Neural progenitor cell (in vitro differentiated cells): ENCODE measurements around the gene YBX2. TPM values are rescaled to one million over a fixed set of nuclear protein-coding genes. Genes with fewer than 3 reads are reported as not detected.

ENCODE experiments used
- DNase-seq: peaks from one replicate; pipeline ENCODE4 v3.0.0-alpha.2; 2016; ENCODE audit warnings: low spot score
- H2AFZ ChIP-seq: fragments of 200-600 bp; sonication (generic); replicated peaks from 2 replicates; pipeline ENCODE4 v1.6.1; 2016; ENCODE audit warnings: antibody characterized with exemption
- H3F3A ChIP-seq: fragments of 200-600 bp; sonication (generic); 2 replicates; pipeline ENCODE4 v1.6.1; 2016; ENCODE audit warnings: antibody characterized with exemption, low read depth
- H3K27ac ChIP-seq: fragments of 200-600 bp; sonication (generic); 2 replicates; pipeline ENCODE4 v1.5.1; 2016; ENCODE audit warnings: mild to moderate bottlenecking
- H3K27me3 ChIP-seq: fragments of 200-600 bp; sonication (generic); 2 replicates; pipeline ENCODE4 v1.6.1; 2016; ENCODE audit warnings: mild to moderate bottlenecking, moderate library complexity
- H3K36me3 ChIP-seq: fragments of 200-600 bp; sonication (generic); 2 replicates; pipeline ENCODE4 v1.5.1; 2016
- H3K4me1 ChIP-seq: fragments of 200-600 bp; sonication (generic); 2 replicates; pipeline ENCODE4 v1.6.1; 2016; ENCODE audit warnings: mixed run types
- H3K4me2 ChIP-seq: fragments of 200-600 bp; sonication (generic); 2 replicates; pipeline ENCODE4 v1.6.1; 2016
- H3K4me3 ChIP-seq: fragments of 200-600 bp; sonication (generic); 2 replicates; pipeline ENCODE4 v1.5.1; 2016
- H3K79me2 ChIP-seq: fragments of 200-600 bp; sonication (generic); 2 replicates; pipeline ENCODE4 v1.6.1; 2016; ENCODE audit warnings: low read depth
- H3K9ac ChIP-seq: fragments of 200-600 bp; sonication (generic); 2 replicates; pipeline ENCODE4 v1.6.1; 2016
- H3K9me3 ChIP-seq: fragments of 200-600 bp; sonication (generic); 2 replicates; pipeline ENCODE4 v1.5.1; 2016; ENCODE audit warnings: low read depth
- H4K20me1 ChIP-seq: fragments of 200-600 bp; sonication (generic); 2 replicates; pipeline ENCODE4 v1.6.1; 2016; ENCODE audit warnings: low read depth
- H3K27ac Mint-ChIP-seq: 3 replicates; pipeline ENCODE4 v1.8.0; 2021; ENCODE audit warnings: mixed read lengths
- H3K27me3 Mint-ChIP-seq: 2 replicates; pipeline ENCODE4 v1.8.0; 2022; ENCODE audit warnings: low read depth, mild to moderate bottlenecking, inconsistent platforms, moderate library complexity, mixed read lengths; ENCODE audit not compliant: insufficient read depth
- H3K36me3 Mint-ChIP-seq: 3 replicates; pipeline ENCODE4 v1.8.0; 2021; ENCODE audit warnings: mixed read lengths
- H3K4me1 Mint-ChIP-seq: 3 replicates; pipeline ENCODE4 v1.8.0; 2021; ENCODE audit warnings: mixed read lengths
- H3K4me3 Mint-ChIP-seq: 3 replicates; pipeline ENCODE4 v1.8.0; 2021; ENCODE audit warnings: mild to moderate bottlenecking, moderate library complexity, mixed read lengths
- H3K9me3 Mint-ChIP-seq: 3 replicates; pipeline ENCODE4 v1.8.0; 2020; ENCODE audit warnings: mixed read lengths
- CTCF ChIP-seq: fragments of 200-600 bp; sonication (generic); IDR thresholded peaks from 2 replicates; pipeline ENCODE4 v1.5.1; 2017; ENCODE audit warnings: antibody characterized with exemption, mild to moderate bottlenecking
- EZH2 ChIP-seq: fragments of 200-600 bp; sonication (generic); IDR thresholded peaks from 2 replicates; pipeline ENCODE4 v1.6.1; 2017; ENCODE audit warnings: antibody characterized with exemption, mild to moderate bottlenecking, moderate library complexity
- EZH2phosphoT487 ChIP-seq: fragments of 200-600 bp; sonication (generic); IDR thresholded peaks from 2 replicates; pipeline ENCODE4 v1.6.1; 2017; ENCODE audit warnings: antibody characterized with exemption
- total RNA-seq: library from RNA; depleted of rRNA; stranded (reverse); fragments of >200 nt; gene quantifications from 2 replicates; pipeline ENCODE4 v1.2.3, GENCODE V29; 2015; ENCODE audit warnings: low replicate concordance

Gene YBX2
- total RNA-seq, 1 donor from 2014 or later: 2.7 TPM

- H3K9me3 Mint-ChIP-seq: no peaks in the 10 kb centered on the region
- peak overlapping the region; percentile 98 for H3K4me3 Mint-ChIP-seq
- H3K9me3 ChIP-seq: no peaks in the 10 kb centered on the region
- peak overlapping the region; percentile 94 for H3K4me3 ChIP-seq
- peak overlapping the region; percentile 79 for H3K9ac ChIP-seq
- H3K36me3 ChIP-seq: no peaks in the 10 kb centered on the region
- H3K27me3 Mint-ChIP-seq: peaks cover 12% of the 10 kb centered on the region
- TF ChIP-seq EZH2 (no peak), CTCF (no peak), EZH2phosphoT487 (no peak)
- H3K4me1 ChIP-seq: peaks cover 14% of the 10 kb centered on the region
- peaks cover 20% of the 10 kb centered on the region for H3K79me2 ChIP-seq
- peaks cover 9% of the 10 kb centered on the region for H3K36me3 Mint-ChIP-seq
- no peak overlapping the region for H3K27ac ChIP-seq
- DNase-seq: no peak
- H3K4me2 ChIP-seq: peak overlapping the region; percentile 96
- no peaks in the 10 kb centered on the region for H3K27me3 ChIP-seq
- H3K4me1 Mint-ChIP-seq: peaks cover 28% of the 10 kb centered on the region
- no peak overlapping the region for H3K27ac Mint-ChIP-seq
- peaks cover 27% of the 10 kb centered on the region for H3F3A ChIP-seq
- H4K20me1 ChIP-seq: peaks cover 4% of the 10 kb centered on the region
- no peak overlapping the region for H2AFZ ChIP-seq
Observed at GRCh38 chr17:7328009-7328408, 33.6 kb upstream of the YBX2 start.

GRCh38 chr17:7327501-7327900, 33.1 kb upstream of the YBX2 start:
- peaks cover 14% of the 10 kb centered on the region for H3K4me1 ChIP-seq
- H3K9me3 Mint-ChIP-seq: no peaks in the 10 kb centered on the region
- H3K36me3 ChIP-seq: no peaks in the 10 kb centered on the region
- H3K4me3 ChIP-seq: no peak overlapping the region
- no peak for DNase-seq
- H3K79me2 ChIP-seq: peaks cover 20% of the 10 kb centered on the region
- no peak overlapping the region for H2AFZ ChIP-seq
- H3K4me3 Mint-ChIP-seq: peak overlapping the region; percentile 38
- peaks cover 27% of the 10 kb centered on the region for H3F3A ChIP-seq
- peak overlapping the region; percentile 96 for H3K4me2 ChIP-seq
- H3K9ac ChIP-seq: no peak overlapping the region
- TF ChIP-seq CTCF: no peak
- no peak for TF ChIP-seq EZH2
- no peak for TF ChIP-seq EZH2phosphoT487
- H3K4me1 Mint-ChIP-seq: peaks cover 24% of the 10 kb centered on the region
- no peaks in the 10 kb centered on the region for H3K9me3 ChIP-seq
- H3K36me3 Mint-ChIP-seq: peaks cover 9% of the 10 kb centered on the region
- H3K27me3 Mint-ChIP-seq: peaks cover 12% of the 10 kb centered on the region
- H3K27ac Mint-ChIP-seq: no peak overlapping the region
- H4K20me1 ChIP-seq: peaks cover 4% of the 10 kb centered on the region
- no peaks in the 10 kb centered on the region for H3K27me3 ChIP-seq
- H3K27ac ChIP-seq: no peak overlapping the region

- H3K4me3 Mint-ChIP-seq: peak overlapping the region; percentile 38
- peaks cover 27% of the 10 kb centered on the region for H3F3A ChIP-seq
- peaks cover 4% of the 10 kb centered on the region for H4K20me1 ChIP-seq
- peaks cover 22% of the 10 kb centered on the region for H3K4me1 Mint-ChIP-seq
- no peaks in the 10 kb centered on the region for H3K9me3 Mint-ChIP-seq
- peaks cover 9% of the 10 kb centered on the region for H3K36me3 Mint-ChIP-seq
- no peak overlapping the region for H2AFZ ChIP-seq
- peaks cover 20% of the 10 kb centered on the region for H3K79me2 ChIP-seq
- DNase-seq: no peak
- H3K4me2 ChIP-seq: no peak overlapping the region
- no peak for TF ChIP-seq EZH2phosphoT487
- TF ChIP-seq CTCF: no peak
- no peak for TF ChIP-seq EZH2
- peaks cover 15% of the 10 kb centered on the region for H3K27me3 Mint-ChIP-seq
- H3K4me1 ChIP-seq: peaks cover 14% of the 10 kb centered on the region
- no peak overlapping the region for H3K4me3 ChIP-seq
- no peak overlapping the region for H3K27ac Mint-ChIP-seq
- no peak overlapping the region for H3K27ac ChIP-seq
- H3K36me3 ChIP-seq: no peaks in the 10 kb centered on the region
- H3K9ac ChIP-seq: no peak overlapping the region
- no peaks in the 10 kb centered on the region for H3K9me3 ChIP-seq
- H3K27me3 ChIP-seq: no peaks in the 10 kb centered on the region
Observed at GRCh38 chr17:7327056-7327455, 32.6 kb upstream of the YBX2 start.
